ENCODE data around the gene ARL5C.

The ARL5C gene

GRCh38 chr17:39166437-39167335 lies 725 bp upstream of the ARL5C start:
- TF ChIP-seq GATA2 (IDR thresholded peaks at IDR 0.05; ENCODE audit: low read depth, low read length) = no peak
- TF ChIP-seq GATA3 (IDR thresholded peaks at IDR 0.05; ENCODE audit: low read depth, low read length) = no peak

GRCh38 chr17:39165178-39165840 lies 652 bp downstream of the ARL5C start:
- TF ChIP-seq GATA3 (IDR thresholded peaks at IDR 0.05; ENCODE audit: low read depth, low read length) (no peak), GATA2 (IDR thresholded peaks at IDR 0.05; ENCODE audit: low read depth, low read length) (no peak)

- TF ChIP-seq GATA2 (IDR thresholded peaks at IDR 0.05; ENCODE audit: low read depth, low read length) (no peak), GATA3 (IDR thresholded peaks at IDR 0.05; ENCODE audit: low read depth, low read length) (no peak)
Measured at GRCh38 chr17:39164675-39165143, 1.3 kb downstream of the ARL5C start.

- no peak for TF ChIP-seq GATA3 (IDR thresholded peaks at IDR 0.05; ENCODE audit: low read depth, low read length)
- no peak for TF ChIP-seq GATA2 (IDR thresholded peaks at IDR 0.05; ENCODE audit: low read depth, low read length)
Measured at GRCh38 chr17:39161962-39162361, 4.0 kb downstream of the ARL5C start.

DNA sequence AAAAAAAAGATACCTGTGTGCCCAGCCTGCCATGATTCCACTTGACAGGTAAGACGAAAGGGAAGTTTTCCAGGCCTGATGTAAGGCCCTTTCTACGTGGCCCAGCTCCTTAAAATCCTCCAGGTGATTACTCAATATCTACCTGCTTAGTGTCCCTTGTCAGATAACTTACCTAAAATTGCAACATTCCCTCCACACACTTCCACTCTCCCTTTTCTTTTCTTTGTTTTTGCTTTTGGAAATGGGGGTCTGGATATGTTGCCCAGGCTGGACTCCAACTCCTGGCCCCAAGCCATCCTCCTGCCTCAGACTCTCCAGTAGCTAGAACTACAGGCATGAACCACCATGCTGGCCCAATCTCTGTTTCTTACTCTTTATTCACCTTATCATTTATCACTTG lies 7.3 kb downstream of the ARL5C start:
- TF ChIP-seq GATA2 (IDR thresholded peaks at IDR 0.05; ENCODE audit: low read depth, low read length) (no peak), GATA3 (IDR thresholded peaks at IDR 0.05; ENCODE audit: low read depth, low read length) (no peak)

GRCh38 chr17:39156491-39156890 lies 9.5 kb downstream of the ARL5C start:
- TF ChIP-seq GATA2 (IDR thresholded peaks at IDR 0.05; ENCODE audit: low read depth, low read length) (no peak), GATA3 (IDR thresholded peaks at IDR 0.05; ENCODE audit: low read depth, low read length) (no peak)

GRCh38 chr17:39155654-39156053 lies 10.3 kb downstream of the ARL5C start:
- TF ChIP-seq GATA3 (IDR thresholded peaks at IDR 0.05; ENCODE audit: low read depth, low read length) (no peak), GATA2 (IDR thresholded peaks at IDR 0.05; ENCODE audit: low read depth, low read length) (no peak)

GRCh38 chr17:39153599-39154051 lies 12.3 kb downstream of the ARL5C start:
- TF ChIP-seq GATA3 (IDR thresholded peaks at IDR 0.05; ENCODE audit: low read depth, low read length) = no peak

- TF ChIP-seq GATA3 (IDR thresholded peaks at IDR 0.05; ENCODE audit: low read depth, low read length) (no peak), GATA2 (IDR thresholded peaks at IDR 0.05; ENCODE audit: low read depth, low read length) (no peak)
Measured at GRCh38 chr17:39151943-39152818, 13.8 kb downstream of the ARL5C start.

DNA sequence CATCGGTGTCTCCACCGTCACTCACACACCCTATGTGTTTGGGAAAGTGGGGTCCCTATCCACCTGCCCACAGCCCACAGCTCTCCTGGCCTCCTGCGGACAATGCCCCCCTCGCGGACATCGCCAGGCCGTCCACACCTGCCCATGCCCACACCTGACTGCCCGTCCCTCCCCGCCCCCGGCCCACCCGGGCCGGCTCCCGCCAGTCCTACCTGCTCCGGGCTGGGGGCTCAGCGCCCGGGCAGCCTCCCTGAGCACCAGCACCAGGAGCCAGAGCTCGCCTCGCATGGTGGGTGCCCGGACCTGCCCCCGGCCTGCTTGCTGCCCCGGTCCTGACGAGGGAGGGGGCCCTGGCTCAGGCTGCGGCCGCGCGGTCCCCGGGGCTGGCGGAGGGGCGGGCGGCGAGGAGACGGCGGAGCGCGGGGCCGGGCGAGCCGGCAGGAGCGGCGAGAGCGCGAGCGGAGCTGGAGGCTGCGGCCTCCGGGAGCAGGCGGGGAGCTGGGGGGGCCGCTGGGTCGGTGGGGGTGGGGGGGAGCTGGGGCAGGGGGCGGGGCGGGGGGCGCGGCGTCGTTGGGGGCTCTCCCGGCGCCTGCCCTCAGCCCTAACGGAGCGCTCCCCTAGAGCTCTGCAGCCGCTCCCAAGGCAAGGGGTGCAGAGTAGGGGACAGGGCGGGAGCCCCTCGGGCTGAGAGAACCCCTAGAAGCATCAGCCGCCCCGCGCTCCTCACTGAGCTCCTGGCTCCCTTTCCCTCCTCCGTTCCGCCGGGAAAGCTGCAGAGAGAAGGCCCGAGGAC lies 14.6 kb downstream of the ARL5C start, which contains the start of gene PLXDC1:
Gene PLXDC1, minus strand, starts transcription at position 488 of the 793 bp plus-strand sequence. Its CDS starts 200 bp downstream, at position 288.
- TF ChIP-seq GATA3 (IDR thresholded peaks at IDR 0.05; ENCODE audit: low read depth, low read length) = no peak
- TF ChIP-seq GATA2 (IDR thresholded peaks at IDR 0.05; ENCODE audit: low read depth, low read length) = no peak

DNA sequence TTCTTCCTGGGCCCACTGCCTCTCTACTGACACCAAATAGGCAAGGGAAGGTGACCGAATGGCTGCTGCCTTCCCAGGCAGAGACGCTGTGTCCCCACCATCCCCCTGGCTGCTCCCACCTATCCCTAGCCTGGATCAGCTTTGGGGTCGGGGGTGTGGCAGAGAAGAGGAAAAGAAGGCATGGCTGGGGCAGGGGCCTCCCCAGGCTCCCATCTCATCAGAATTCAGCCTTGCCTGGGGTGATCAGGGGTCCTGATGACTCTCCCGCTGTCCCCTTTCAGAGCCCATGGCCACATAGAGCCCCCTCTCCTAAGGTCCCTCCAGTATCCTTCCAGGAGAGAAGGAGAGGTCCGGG lies 15.2 kb downstream of the ARL5C start:
- TF ChIP-seq GATA2 (IDR thresholded peaks at IDR 0.05; ENCODE audit: low read depth, low read length) (no peak), GATA3 (IDR thresholded peaks at IDR 0.05; ENCODE audit: low read depth, low read length) (no peak)

DNA sequence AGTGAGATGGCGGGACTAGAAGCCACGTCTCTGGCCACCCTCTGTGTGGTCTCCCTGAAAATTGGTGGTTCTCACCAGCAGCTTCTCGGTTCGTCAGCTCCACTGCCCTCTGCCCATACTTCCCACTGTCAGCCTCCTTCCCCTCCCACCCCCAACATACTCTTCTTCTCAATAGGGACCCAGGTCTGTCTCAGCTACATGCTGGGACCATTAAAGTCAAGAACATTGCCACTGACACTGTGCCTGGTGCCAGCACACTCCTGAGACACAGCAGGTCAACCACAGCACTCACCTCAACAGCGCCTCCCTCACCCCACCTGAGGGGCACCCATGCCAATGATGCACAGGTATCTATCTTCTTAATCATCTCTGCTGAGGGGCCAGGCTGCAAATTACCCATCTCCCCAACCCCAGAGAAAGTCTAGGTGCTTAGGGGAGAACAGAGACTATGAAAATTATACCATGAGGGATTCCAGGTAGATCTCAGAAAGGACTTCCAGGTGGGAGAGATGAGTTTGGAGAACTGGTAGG lies 15.8 kb downstream of the ARL5C start:
- TF ChIP-seq GATA3 (IDR thresholded peaks at IDR 0.05; ENCODE audit: low read depth, low read length) = no peak
- no peak for TF ChIP-seq GATA2 (IDR thresholded peaks at IDR 0.05; ENCODE audit: low read depth, low read length)

Measured in SH-SY5Y (cell line).